Fibroblast of lung (primary cell): Measurements from ENCODE around the gene ADGRD2.

Source experiments
- CTCF ChIP-seq, 2 donors: IDR thresholded peaks in 1 of 2; conservative IDR thresholded peaks in 1 of 2; 1 replicate in 1 of 2; 2 replicates in 1 of 2; pipeline ENCODE4 v1.5.1; 2011 to 2012; ENCODE audit warnings: low read length in 2 of 2, control low read depth in 1 of 2, inconsistent platforms in 1 of 2, low read depth in 1 of 2, mild to moderate bottlenecking in 1 of 2
- EZH2 ChIP-seq: IDR thresholded peaks from 2 replicates; pipeline ENCODE4 v1.5.1; 2012; ENCODE audit warnings: low read length, control low read depth, mild to moderate bottlenecking; ENCODE audit errors: missing control alignments

GRCh38 chr9:124517600-124517999 is 67.3 kb downstream of the ADGRD2 start:
- TF ChIP-seq CTCF (conservative IDR thresholded peaks at IDR 0.05 in 1 of 2, IDR thresholded peaks at IDR 0.05 in 1 of 2; ENCODE audit: low read depth in 1 of 2, low read length in 2 of 2) (no peak), EZH2 (no peak)
